Keratinocyte (primary cell): ENCODE measurements around the gene KLHDC3.

Experiments
- CTCF ChIP-seq, 3 experiments: IDR thresholded peaks in 1 of 3; conservative IDR thresholded peaks in 1 of 3; optimal IDR thresholded peaks in 1 of 3; 2 replicates in 2 of 3; 3 replicates in 1 of 3; pipeline versions ENCODE3 to v1.5.1; 2011; ENCODE audit warnings: low read length in 3 of 3, mild to moderate bottlenecking in 3 of 3, moderate library complexity in 2 of 3, control low read depth in 1 of 3, inconsistent platforms in 1 of 3; ENCODE audit not compliant: insufficient read depth in 2 of 3; ENCODE audit errors: extremely low read depth in 1 of 3
- EZH2 ChIP-seq: IDR thresholded peaks from one replicate; pipeline ENCODE4 v1.6.1; 2012; ENCODE audit warnings: inconsistent platforms, mild to moderate bottlenecking, low read length, moderate library complexity

- TF ChIP-seq CTCF (optimal IDR thresholded peaks at IDR 0.05 in 1 of 3, IDR thresholded peaks at IDR 0.05 in 1 of 3, conservative IDR thresholded peaks at IDR 0.05 in 1 of 3; ENCODE audit: extremely low read depth in 1 of 3, insufficient read depth in 2 of 3, low read length in 3 of 3) = no peak
- TF ChIP-seq EZH2 = no peak
Measured at GRCh38 chr6:43026365-43026764, 12.3 kb downstream of the KLHDC3 start.
